Calu3 (cell line): Measurements from ENCODE around the gene CEMIP. TPM values are rescaled to one million over a fixed set of nuclear protein-coding genes. Genes with fewer than 3 reads are reported as not detected.

Experiments
- BruUV-seq: library from RNA; stranded (reverse); fragments of 400-500 nt; replicated peaks from 2 replicates; lab custom pipeline; 2021; lab: Mats Ljungman, UMichigan
- CTCF ChIA-PET: fragments of 300-600 bp; sonication (Branson Sonifier 250); formaldehyde crosslinking; loops from one replicate; lab custom pipeline; 2022; ENCODE audit warnings: antibody characterized with exemption; lab: Charles Lee
- DNase-seq: peaks from one replicate; pipeline ENCODE4 v3.0.0; 2022
- H3K27ac Mint-ChIP-seq: one replicate; pipeline ENCODE4 v1.8.0; 2022; ENCODE audit warnings: mixed read lengths; ENCODE audit not compliant: unreplicated experiment
- H3K27me3 Mint-ChIP-seq: one replicate; pipeline ENCODE4 v1.8.0; 2022; ENCODE audit warnings: mixed read lengths; ENCODE audit not compliant: unreplicated experiment
- H3K36me3 Mint-ChIP-seq: one replicate; pipeline ENCODE4 v1.8.0; 2022; ENCODE audit warnings: mild to moderate bottlenecking, moderate library complexity, mixed read lengths; ENCODE audit not compliant: insufficient read depth, unreplicated experiment
- H3K4me1 Mint-ChIP-seq: one replicate; pipeline ENCODE4 v1.8.0; 2022; ENCODE audit warnings: mild to moderate bottlenecking, low read depth, mixed read lengths; ENCODE audit not compliant: unreplicated experiment
- H3K4me3 Mint-ChIP-seq: one replicate; pipeline ENCODE4 v1.8.0; 2022; ENCODE audit warnings: mild to moderate bottlenecking, low read depth, moderate library complexity, mixed read lengths; ENCODE audit not compliant: unreplicated experiment
- H3K9me3 Mint-ChIP-seq: one replicate; pipeline ENCODE4 v1.8.0; 2022; ENCODE audit warnings: low read depth, mixed read lengths; ENCODE audit not compliant: unreplicated experiment
- intact Hi-C: fragments of 100-400 bp; cut with micrococcal nuclease; formaldehyde crosslinking; loops from one replicate; pipeline ENCODE4 v1.10.0; 2022; ENCODE audit not compliant: unreplicated experiment
- total RNA-seq: library from RNA; stranded (reverse); gene quantifications from 2 replicates; pipeline ENCODE4 v1.2.3, GENCODE V29; 2022
- TF ChIP-seq, protein P1 (sequence below): fragments of 200-600 bp; IDR thresholded peaks from one replicate; pipeline ENCODE4 v1.8.0; 2022; ENCODE audit warnings: antibody characterized with exemption; ENCODE audit not compliant: unreplicated experiment

The CEMIP gene
- total RNA-seq, 1 experiment from 2014 or later: 1.8 TPM

DNA sequence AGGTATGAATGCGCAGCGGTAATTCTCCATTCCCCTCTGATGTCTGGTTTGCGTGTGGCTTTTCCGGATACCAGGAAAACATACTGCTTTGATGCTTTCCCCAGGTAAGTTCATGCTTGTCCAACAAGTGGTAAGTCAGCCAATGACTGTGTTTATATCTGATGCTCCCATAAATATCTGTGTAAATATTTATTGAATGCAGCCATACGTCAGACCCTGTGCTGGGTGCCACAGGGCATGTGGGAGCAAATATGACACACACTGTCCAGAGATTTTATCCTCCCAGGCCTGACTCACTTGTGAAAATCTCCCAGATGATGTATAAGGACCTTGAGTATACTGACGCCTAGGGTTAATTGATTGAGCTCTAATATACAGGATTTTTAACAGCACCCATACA lies 29.6 kb upstream of the CEMIP start:
- intact Hi-C loops: no loop called here
- peaks cover 16% of the 10 kb centered on the region for H3K4me1 Mint-ChIP-seq
- no peaks in the 10 kb centered on the region for H3K27me3 Mint-ChIP-seq
- no TSS peak for BruUV-seq
- CTCF ChIA-PET: no interaction called here
- H3K27ac Mint-ChIP-seq: no peak overlapping the region
- H3K36me3 Mint-ChIP-seq: peaks cover 32% of the 10 kb centered on the region
- H3K9me3 Mint-ChIP-seq: peaks cover 2% of the 10 kb centered on the region
- no peak for DNase-seq
- H3K4me3 Mint-ChIP-seq: no peak overlapping the region
- TF ChIP-seq, protein P1, sequence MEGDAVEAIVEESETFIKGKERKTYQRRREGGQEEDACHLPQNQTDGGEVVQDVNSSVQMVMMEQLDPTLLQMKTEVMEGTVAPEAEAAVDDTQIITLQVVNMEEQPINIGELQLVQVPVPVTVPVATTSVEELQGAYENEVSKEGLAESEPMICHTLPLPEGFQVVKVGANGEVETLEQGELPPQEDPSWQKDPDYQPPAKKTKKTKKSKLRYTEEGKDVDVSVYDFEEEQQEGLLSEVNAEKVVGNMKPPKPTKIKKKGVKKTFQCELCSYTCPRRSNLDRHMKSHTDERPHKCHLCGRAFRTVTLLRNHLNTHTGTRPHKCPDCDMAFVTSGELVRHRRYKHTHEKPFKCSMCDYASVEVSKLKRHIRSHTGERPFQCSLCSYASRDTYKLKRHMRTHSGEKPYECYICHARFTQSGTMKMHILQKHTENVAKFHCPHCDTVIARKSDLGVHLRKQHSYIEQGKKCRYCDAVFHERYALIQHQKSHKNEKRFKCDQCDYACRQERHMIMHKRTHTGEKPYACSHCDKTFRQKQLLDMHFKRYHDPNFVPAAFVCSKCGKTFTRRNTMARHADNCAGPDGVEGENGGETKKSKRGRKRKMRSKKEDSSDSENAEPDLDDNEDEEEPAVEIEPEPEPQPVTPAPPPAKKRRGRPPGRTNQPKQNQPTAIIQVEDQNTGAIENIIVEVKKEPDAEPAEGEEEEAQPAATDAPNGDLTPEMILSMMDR: no peak

DNA sequence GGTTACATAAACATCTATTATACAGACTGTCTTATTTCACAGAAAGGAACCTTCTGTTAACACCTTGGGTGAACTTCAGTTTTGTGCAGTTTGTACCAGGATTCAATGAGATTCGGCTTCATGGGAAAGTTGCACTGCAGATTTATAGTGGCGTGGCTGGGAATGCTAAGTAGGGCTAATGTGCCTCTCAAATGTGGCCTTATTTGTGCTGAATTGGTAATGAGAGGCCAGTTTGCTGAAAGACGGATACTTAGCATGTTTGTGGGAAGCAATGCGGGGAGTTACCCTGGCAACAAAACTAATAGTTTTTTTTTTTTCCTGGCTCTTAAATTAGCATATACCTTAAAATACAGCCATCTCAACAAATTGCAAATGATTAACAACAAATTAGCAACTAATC lies 28.6 kb upstream of the CEMIP start:
- Mint-ChIP-seq H3K9me3 (peaks cover 2% of the 10 kb centered on the region), H3K27me3 (no peaks in the 10 kb centered on the region), H3K4me3 (no peak overlapping the region), H3K27ac (no peak overlapping the region), H3K4me1 (peaks cover 16% of the 10 kb centered on the region), H3K36me3 (peaks cover 32% of the 10 kb centered on the region)
- TF ChIP-seq, protein P1: no peak
- CTCF ChIA-PET: interaction anchor here (0.7 kb wide), 1 partner anchor 12 kb away, joined by 5 read pairs; no protein-coding TSS in a partner anchor
- intact Hi-C loops: no loop called here
- DNase-seq: no peak
- TSS peak; percentile 11 for BruUV-seq

DNA sequence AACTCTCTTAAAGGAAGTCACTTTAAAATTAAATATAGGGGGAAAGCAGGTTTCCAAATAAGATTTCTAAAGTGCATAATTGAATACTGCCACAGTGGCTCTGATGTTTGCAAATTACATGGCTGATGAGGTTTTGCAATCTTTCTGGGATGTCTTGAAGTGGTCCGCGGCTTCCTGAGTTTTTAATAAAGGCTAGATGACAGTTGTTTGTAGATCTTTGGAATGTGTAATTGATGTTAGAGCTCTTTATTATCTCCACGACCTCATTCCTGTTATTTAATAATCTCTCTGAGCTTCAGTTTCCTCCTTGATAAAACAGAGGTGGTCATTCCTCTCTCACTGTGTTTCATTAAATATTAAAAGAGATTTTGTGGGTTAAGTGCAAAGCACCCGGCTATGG lies 27.0 kb upstream of the CEMIP start:
- no peaks in the 10 kb centered on the region for H3K27me3 Mint-ChIP-seq
- BruUV-seq: no TSS peak
- H3K9me3 Mint-ChIP-seq: no peaks in the 10 kb centered on the region
- peaks cover 32% of the 10 kb centered on the region for H3K36me3 Mint-ChIP-seq
- DNase-seq: no peak
- peaks cover 8% of the 10 kb centered on the region for H3K4me1 Mint-ChIP-seq
- CTCF ChIA-PET: interaction anchor here (1.1 kb wide), 1 partner anchor 24 kb away, joined by 4 read pairs; no protein-coding TSS in a partner anchor
- intact Hi-C loops: no loop called here
- TF ChIP-seq, protein P1: no peak
- no peak overlapping the region for H3K27ac Mint-ChIP-seq
- no peak overlapping the region for H3K4me3 Mint-ChIP-seq

DNA sequence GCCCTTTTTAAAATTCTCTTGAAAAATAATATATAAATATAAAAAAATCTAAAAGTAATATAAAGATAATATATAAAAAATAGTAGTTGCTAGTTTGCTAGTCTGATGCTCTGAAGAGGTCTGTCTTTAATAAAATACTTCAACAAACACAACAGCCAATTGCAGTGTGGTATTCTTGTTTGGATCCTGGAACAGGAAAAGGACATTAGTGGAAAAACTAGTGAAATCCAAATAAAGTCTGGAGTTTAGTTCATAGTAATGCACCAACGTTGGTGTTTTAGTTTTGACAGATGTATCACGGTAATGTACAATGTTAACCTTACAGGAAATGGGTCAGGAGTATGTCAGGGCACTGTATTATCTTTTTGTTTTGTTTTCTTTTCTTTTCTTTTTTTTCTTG lies 26.0 kb upstream of the CEMIP start:
- Mint-ChIP-seq H3K4me3 (no peak overlapping the region), H3K36me3 (peaks cover 32% of the 10 kb centered on the region), H3K27ac (no peak overlapping the region), H3K9me3 (no peaks in the 10 kb centered on the region), H3K4me1 (peaks cover under 1% of the 10 kb centered on the region), H3K27me3 (no peaks in the 10 kb centered on the region)
- no TSS peak for BruUV-seq
- CTCF ChIA-PET: no interaction called here
- intact Hi-C loops: no loop called here
- no peak for DNase-seq
- TF ChIP-seq, protein P1: no peak
